A172 (cell line): ENCODE data around the gene WAPL. TPM values are rescaled to one million over a fixed set of nuclear protein-coding genes. Genes with fewer than 3 reads are reported as not detected.
"Not testable (repeated sequence)": the region's sequence is repeated elsewhere in the genome, so short reads cannot be mapped to it uniquely, and the experiment has no call there.

Experiments
- DNase-seq: peaks from one replicate; pipeline ENCODE4 v3.0.0-alpha.2; 2015; ENCODE audit warnings: low spot score
- total RNA-seq: library from RNA; depleted of rRNA; stranded (reverse); fragments of >200 nt; shearing (Covaris generic); gene quantifications from 2 replicates; pipeline ENCODE4 v1.2.3, GENCODE V29; 2014; rRNA removed

WAPL gene
- total RNA-seq, 1 experiment from 2014 or later = 53.0 TPM

GRCh38 chr10:86389441-86390193 lies 132.0 kb downstream of the WAPL start:
- no peak for DNase-seq

GRCh38 chr10:86389109-86389440 lies 132.5 kb downstream of the WAPL start:
- DNase-seq = not testable (repeated sequence)

- no peak for DNase-seq
Measured at GRCh38 chr10:86388119-86388704, 133.4 kb downstream of the WAPL start.

- DNase-seq = no peak
Measured at GRCh38 chr10:86387178-86387794, 134.3 kb downstream of the WAPL start.

GRCh38 chr10:86385806-86386205 lies 135.8 kb downstream of the WAPL start:
- no peak for DNase-seq

Other genes with a start within 250 kb of the WAPL start
- 4.9 and 5.2 TPM in 2 replicates for gene GRID1, start 155.0 kb downstream of the WAPL start, total RNA-seq
- gene OPN4, start 132.8 kb upstream of the WAPL start, total RNA-seq = 0.31 TPM in 1 of 2 replicates, not detected in the other
- 0.10 and 0.31 TPM in 2 replicates for gene LDB3, start 146.7 kb upstream of the WAPL start, total RNA-seq
- 50.1 and 57.2 TPM in 2 replicates for gene BMPR1A, start 234.8 kb upstream of the WAPL start, total RNA-seq